Kidney epithelial cell (primary cell): Measurements from ENCODE around the gene ANKRD33B. TPM values are rescaled to one million over a fixed set of nuclear protein-coding genes. Genes with fewer than 3 reads are reported as not detected.

ENCODE experiments used
- DNase-seq: peaks from one replicate; pipeline ENCODE4 v3.0.0-alpha.2; 2010; ENCODE audit warnings: low read depth
- H3K27me3 ChIP-seq: 2 replicates; pipeline ENCODE4 v1.6.0; 2011; ENCODE audit warnings: low read length; ENCODE audit not compliant: control insufficient read depth, insufficient read depth
- H3K36me3 ChIP-seq: 2 replicates; pipeline ENCODE4 v1.5.1; 2011; ENCODE audit warnings: low read length; ENCODE audit not compliant: control insufficient read depth, insufficient read depth
- H3K4me3 ChIP-seq: 2 replicates; pipeline ENCODE4 v1.5.1; 2011; ENCODE audit warnings: low read depth, mild to moderate bottlenecking, control low read depth, low read length
- CTCF ChIP-seq: IDR thresholded peaks from 2 replicates; pipeline ENCODE4 v1.5.1; 2011; ENCODE audit warnings: mild to moderate bottlenecking, moderate library complexity, low read length, control low read depth, inconsistent platforms; ENCODE audit not compliant: insufficient read depth, poor library complexity, severe bottlenecking
- total RNA-seq: library from RNA; depleted of rRNA; stranded (reverse); fragments of >200 nt; gene quantifications from 2 replicates; pipeline ENCODE4 v1.2.3, GENCODE V29; 2015

The ANKRD33B gene
- total RNA-seq, 1 donor from 2014 or later, result 5.0 TPM

DNA sequence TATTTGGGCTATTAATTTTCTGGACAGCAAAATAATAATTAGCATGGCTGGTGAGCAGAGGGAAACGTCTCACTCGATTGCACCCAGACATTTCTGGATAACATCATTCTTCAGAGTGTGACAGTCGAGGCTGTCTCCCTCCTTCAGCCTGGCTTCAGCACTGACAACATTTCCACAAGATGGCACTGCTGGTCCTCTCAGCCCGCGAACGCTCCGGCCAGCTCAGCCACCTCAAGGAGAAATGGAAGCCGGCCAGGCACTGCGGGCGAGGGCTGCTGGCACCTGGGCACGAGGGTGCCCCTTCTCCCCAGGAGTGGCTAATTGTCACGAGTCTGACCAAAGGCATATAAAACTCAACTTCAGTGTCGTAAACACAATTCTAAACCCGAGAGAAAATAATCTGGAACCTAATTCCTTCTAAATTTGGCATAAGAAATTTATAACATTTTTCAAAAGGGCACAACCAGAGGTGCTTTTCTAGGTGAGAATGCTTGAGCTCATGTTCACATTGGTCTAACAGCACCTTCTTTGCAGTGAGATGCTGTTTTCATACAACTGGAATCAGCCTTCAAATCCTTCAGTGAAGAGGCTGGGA lies 131.3 kb downstream of the ANKRD33B start:
- no peak overlapping the region for H3K4me3 ChIP-seq
- no peaks in the 10 kb centered on the region for H3K27me3 ChIP-seq
- TF ChIP-seq CTCF, result peak; percentile 85
- no peak for DNase-seq
- no peaks in the 10 kb centered on the region for H3K36me3 ChIP-seq

- no peaks in the 10 kb centered on the region for H3K27me3 ChIP-seq
- H3K4me3 ChIP-seq, result no peak overlapping the region
- TF ChIP-seq CTCF, result no peak
- no peak for DNase-seq
- no peaks in the 10 kb centered on the region for H3K36me3 ChIP-seq
These were observed 132.1 kb downstream of the ANKRD33B start for GRCh38 chr5:10695759-10696543.

GRCh38 chr5:10699281-10699874 lies 135.5 kb downstream of the ANKRD33B start:
- no peak for TF ChIP-seq CTCF
- Histone ChIP-seq H3K27me3 (no peaks in the 10 kb centered on the region), H3K36me3 (no peaks in the 10 kb centered on the region), H3K4me3 (no peak overlapping the region)
- DNase-seq, result no peak

DNA sequence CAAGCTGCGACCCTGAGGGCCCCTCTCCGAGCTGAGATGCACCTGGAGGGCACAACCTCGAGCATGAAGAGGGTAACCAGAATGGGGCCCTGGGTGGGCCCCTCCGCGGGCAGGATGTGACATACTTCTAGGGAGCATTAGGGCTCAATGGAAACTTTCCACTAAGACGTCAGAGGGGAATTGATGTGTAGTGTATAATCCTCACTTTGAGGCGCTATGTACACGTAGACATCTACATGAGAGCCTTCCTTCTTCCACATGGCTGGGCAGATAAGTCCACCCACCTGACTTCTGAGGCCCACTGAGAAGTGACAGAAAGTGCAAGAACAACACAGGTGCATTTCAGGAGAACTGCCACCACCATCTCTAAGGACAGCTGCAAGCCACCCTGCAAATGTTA lies 136.1 kb downstream of the ANKRD33B start:
- Histone ChIP-seq H3K27me3 (no peaks in the 10 kb centered on the region), H3K4me3 (no peak overlapping the region), H3K36me3 (no peaks in the 10 kb centered on the region)
- no peak for DNase-seq
- no peak for TF ChIP-seq CTCF

DNA sequence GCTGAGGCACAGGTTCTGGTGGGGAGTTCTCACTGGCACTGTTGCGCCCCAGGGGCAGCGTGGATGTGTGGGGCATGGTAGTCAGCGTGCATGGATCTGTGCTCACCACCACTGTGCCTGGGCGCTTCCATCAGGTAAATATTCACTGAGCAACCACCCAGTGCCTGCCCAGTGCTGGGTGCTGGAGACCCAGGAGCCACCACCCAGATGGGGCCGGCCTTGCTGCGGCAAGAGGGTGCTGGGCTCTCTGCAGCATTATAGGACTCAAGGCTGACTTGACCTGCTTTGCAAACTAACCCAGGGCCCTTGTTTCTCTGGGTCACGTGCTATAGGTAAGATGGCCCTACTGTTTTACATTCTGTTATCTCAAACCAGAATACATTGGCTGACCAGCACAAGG lies 136.6 kb downstream of the ANKRD33B start:
- no peak for TF ChIP-seq CTCF
- Histone ChIP-seq H3K4me3 (no peak overlapping the region), H3K27me3 (no peaks in the 10 kb centered on the region), H3K36me3 (no peaks in the 10 kb centered on the region)
- no peak for DNase-seq
